ENCODE measurements around the gene STH.
A peak's percentile ranks its signal among the peaks of the same experiment; 100 is the strongest.

Gene STH

GRCh38 chr17:46044286-46044928 lies 45.4 kb downstream of the STH start:
- peak; percentile 88 for DNase-seq (ENCODE audit: low read depth)
- TF ChIP-seq, protein P1, sequence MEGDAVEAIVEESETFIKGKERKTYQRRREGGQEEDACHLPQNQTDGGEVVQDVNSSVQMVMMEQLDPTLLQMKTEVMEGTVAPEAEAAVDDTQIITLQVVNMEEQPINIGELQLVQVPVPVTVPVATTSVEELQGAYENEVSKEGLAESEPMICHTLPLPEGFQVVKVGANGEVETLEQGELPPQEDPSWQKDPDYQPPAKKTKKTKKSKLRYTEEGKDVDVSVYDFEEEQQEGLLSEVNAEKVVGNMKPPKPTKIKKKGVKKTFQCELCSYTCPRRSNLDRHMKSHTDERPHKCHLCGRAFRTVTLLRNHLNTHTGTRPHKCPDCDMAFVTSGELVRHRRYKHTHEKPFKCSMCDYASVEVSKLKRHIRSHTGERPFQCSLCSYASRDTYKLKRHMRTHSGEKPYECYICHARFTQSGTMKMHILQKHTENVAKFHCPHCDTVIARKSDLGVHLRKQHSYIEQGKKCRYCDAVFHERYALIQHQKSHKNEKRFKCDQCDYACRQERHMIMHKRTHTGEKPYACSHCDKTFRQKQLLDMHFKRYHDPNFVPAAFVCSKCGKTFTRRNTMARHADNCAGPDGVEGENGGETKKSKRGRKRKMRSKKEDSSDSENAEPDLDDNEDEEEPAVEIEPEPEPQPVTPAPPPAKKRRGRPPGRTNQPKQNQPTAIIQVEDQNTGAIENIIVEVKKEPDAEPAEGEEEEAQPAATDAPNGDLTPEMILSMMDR (IDR thresholded peaks at IDR 0.05; ENCODE audit: insufficient read depth, low read depth, low read length, missing control alignments) = peak; percentile 87
- no peak overlapping the region for H3K4me3 ChIP-seq (ENCODE audit: low read length)

- H3K4me3 ChIP-seq (ENCODE audit: low read length) = no peak overlapping the region
- TF ChIP-seq, protein P1 (IDR thresholded peaks at IDR 0.05; ENCODE audit: insufficient read depth, low read depth, low read length, missing control alignments) = no peak
- DNase-seq (ENCODE audit: low read depth) = no peak
These were observed 45.9 kb downstream of the STH start for GRCh38 chr17:46044989-46045388.

DNA sequence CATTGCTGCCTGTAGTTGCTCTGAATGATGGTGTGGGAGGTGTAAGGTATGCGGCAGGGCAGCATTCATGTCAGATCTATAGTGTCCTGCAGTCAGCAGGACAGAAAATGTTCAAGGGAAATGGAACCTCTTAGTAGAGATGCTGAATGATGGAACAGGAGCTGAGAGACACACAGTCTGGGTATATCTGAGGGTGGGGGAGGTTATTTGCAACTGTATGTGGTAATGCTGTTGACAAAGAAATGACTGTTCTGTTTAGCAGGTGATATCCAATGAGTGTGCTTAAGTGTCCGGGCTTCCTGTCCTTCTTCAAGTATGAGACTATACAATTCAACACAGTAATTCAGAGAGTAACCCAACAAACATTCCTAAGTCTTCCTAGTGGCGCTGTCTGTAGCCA lies 46.6 kb downstream of the STH start:
- TF ChIP-seq, protein P1 (IDR thresholded peaks at IDR 0.05; ENCODE audit: insufficient read depth, low read depth, low read length, missing control alignments) = no peak

GRCh38 chr17:46046957-46047356 lies 47.9 kb downstream of the STH start:
- no peak overlapping the region for H3K4me3 ChIP-seq (ENCODE audit: low read length)
- no peak for DNase-seq (ENCODE audit: low read depth)
- TF ChIP-seq, protein P1 (IDR thresholded peaks at IDR 0.05; ENCODE audit: insufficient read depth, low read depth, low read length, missing control alignments) = no peak

More for the DNA sequence above, 46.6 kb downstream of the STH start:
- H3K4me3 ChIP-seq (ENCODE audit: low read length) = no peak overlapping the region
- peak; percentile 50 for DNase-seq (ENCODE audit: low read depth)

DNA sequence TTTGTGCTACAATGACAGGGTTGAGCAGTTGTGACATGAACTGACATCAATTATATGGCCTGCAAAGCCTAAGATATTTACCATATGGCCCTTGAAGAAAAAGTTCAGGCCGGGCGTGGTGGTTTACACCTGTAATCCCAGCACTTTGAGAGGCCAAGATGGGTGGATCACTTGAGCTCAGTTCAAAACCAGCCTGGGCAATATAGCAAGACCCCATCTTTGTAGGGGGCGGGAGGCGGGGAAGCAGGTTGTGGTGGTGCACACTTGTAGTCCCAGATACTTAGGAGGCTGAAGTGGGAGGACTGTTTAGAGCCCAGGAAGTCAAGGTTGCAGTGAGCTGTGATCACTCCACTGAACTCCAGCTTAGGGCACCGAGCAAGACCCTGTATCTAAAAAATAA lies 48.3 kb downstream of the STH start:
- no peak for DNase-seq (ENCODE audit: low read depth)
- no peak overlapping the region for H3K4me3 ChIP-seq (ENCODE audit: low read length)
- TF ChIP-seq, protein P1 (IDR thresholded peaks at IDR 0.05; ENCODE audit: insufficient read depth, low read depth, low read length, missing control alignments) = no peak

- no peak for DNase-seq (ENCODE audit: low read depth)
- no peak overlapping the region for H3K4me3 ChIP-seq (ENCODE audit: low read length)
- TF ChIP-seq, protein P1 (IDR thresholded peaks at IDR 0.05; ENCODE audit: insufficient read depth, low read depth, low read length, missing control alignments) = no peak
These were observed 48.8 kb downstream of the STH start for GRCh38 chr17:46047856-46048255.

Data from epithelial cell of esophagus (primary cell).